GM21390 (cell line): ENCODE results near the gene ADGRF5.
"Not testable (repeated sequence)": the region's sequence is repeated elsewhere in the genome, so short reads cannot be mapped to it uniquely, and the experiment has no call there.

Source experiments
- ATAC-seq: cut with Tn5 transposase; IDR thresholded peaks from one replicate; pipeline ENCODE4 v1.9.1; 2021; ENCODE audit not compliant: unreplicated experiment

ADGRF5 gene

GRCh38 chr6:46834257-46834916 is 87.4 kb downstream of the ADGRF5 start:
- not testable (repeated sequence) for ATAC-seq

GRCh38 chr6:46832816-46833215 is 88.9 kb downstream of the ADGRF5 start:
- ATAC-seq, result no peak

- no peak for ATAC-seq
Measured at GRCh38 chr6:46828939-46829338, 92.8 kb downstream of the ADGRF5 start.

- no peak for ATAC-seq
Measured at GRCh38 chr6:46821458-46821881, 100.3 kb downstream of the ADGRF5 start.

- ATAC-seq, result no peak
Measured at GRCh38 chr6:46819561-46819960, 102.2 kb downstream of the ADGRF5 start.

GRCh38 chr6:46816626-46817025 is 105.1 kb downstream of the ADGRF5 start:
- ATAC-seq, result no peak

GRCh38 chr6:46815130-46815529 is 106.6 kb downstream of the ADGRF5 start:
- no peak for ATAC-seq

GRCh38 chr6:46808806-46809205 is 112.9 kb downstream of the ADGRF5 start:
- no peak for ATAC-seq
